HepG2 (cell line): ENCODE results near the gene PBX1. TPM values are rescaled to one million over a fixed set of nuclear protein-coding genes. Genes with fewer than 3 reads are reported as not detected.

Source experiments
- ATAC-seq: fragments of 200-7000 bp; cut with Tn5 transposase; 3 replicates; pipeline ENCODE4 v1.9.1; 2020; ENCODE audit warnings: mild to moderate bottlenecking, moderate library complexity
- BruUV-seq: library from RNA; stranded (reverse); fragments of 400-500 nt; replicated peaks from 2 replicates; lab custom pipeline; 2021; lab: Mats Ljungman, UMichigan
- CTCF ChIA-PET: fragments of 300-600 bp; formaldehyde crosslinking; extraction: SDS; loops from one replicate; lab custom pipeline; 2021; ENCODE audit warnings: low total read pairs, inconsistent platforms, low intra/inter-chr PET ratio; lab: Yijun Ruan, JAX
- POLR2A ChIA-PET: fragments of 350-600 bp; sonication (Branson Sonifier 250); formaldehyde crosslinking; loops from one replicate; lab custom pipeline; 2020; ENCODE audit warnings: antibody characterized with exemption, inconsistent platforms; lab: Yijun Ruan, JAX
- DNase-seq: peaks from one replicate; pipeline ENCODE4 v3.0.0-alpha.2; 2015; ENCODE audit warnings: low spot score
- FAIRE-seq: peaks from 3 replicates; lab custom pipeline; 2011; peaks lifted over from hg19 to GRCh38; lab: Jason Lieb, UNC
- H2AFZ ChIP-seq: one replicate; pipeline ENCODE4 v1.6.1; 2011; ENCODE audit warnings: low read length, inconsistent platforms
- H3K27ac ChIP-seq: fragments of 300-600 bp; 3 replicates; pipeline ENCODE4 v1.8.0; 2011; ENCODE audit warnings: mixed run types, mild to moderate bottlenecking, mixed read lengths, low read length, inconsistent platforms; ENCODE audit not compliant: insufficient read depth; ENCODE audit errors: extremely low read length
- H3K27me3 ChIP-seq, 2 experiments: fragments of 200-600 bp in 1 of 2; 2 replicates in 1 of 2; 3 replicates in 1 of 2; pipeline versions ENCODE4 v1.6.0 to v1.8.0; 2011; ENCODE audit warnings: low read length in 2 of 2, mild to moderate bottlenecking in 2 of 2, moderate library complexity in 2 of 2, inconsistent platforms in 1 of 2; ENCODE audit not compliant: insufficient read depth in 2 of 2, control insufficient read depth in 1 of 2
- H3K36me3 ChIP-seq, 2 experiments: fragments of 200-600 bp in 1 of 2; replicated peaks in 1 of 2; 2 replicates in 1 of 2; 3 replicates in 1 of 2; pipeline versions ENCODE4 v1.5.1 to v1.8.0; 2011; ENCODE audit warnings: low read length in 2 of 2, inconsistent platforms in 1 of 2; ENCODE audit not compliant: insufficient read depth in 2 of 2, control insufficient read depth in 1 of 2
- H3K4me1 ChIP-seq: 2 replicates; pipeline ENCODE4 v1.5.1; 2012; ENCODE audit warnings: low read length, inconsistent platforms; ENCODE audit not compliant: insufficient read depth
- H3K4me2 ChIP-seq: 2 replicates; pipeline ENCODE4 v1.6.0; 2011; ENCODE audit warnings: low read depth, low read length, inconsistent platforms
- H3K4me3 ChIP-seq, 3 experiments: fragments of 200-600 bp in 1 of 3; sonication (generic), shearing (Covaris generic) in 1 of 3; replicated peaks in 1 of 3; 2 replicates each; pipeline ENCODE4 v1.5.1; 2011 to 2016; ENCODE audit warnings: low read length in 3 of 3, inconsistent platforms in 2 of 3, low read depth in 2 of 3, mild to moderate bottlenecking in 2 of 3, control low read depth in 1 of 3, mixed read lengths in 1 of 3; ENCODE audit not compliant: insufficient read depth in 1 of 3
- H3K79me2 ChIP-seq: one replicate; pipeline ENCODE4 v1.6.1; 2011; ENCODE audit warnings: low read length, inconsistent platforms; ENCODE audit not compliant: insufficient read depth
- H3K9ac ChIP-seq: 2 replicates; pipeline ENCODE4 v1.6.0; 2011; ENCODE audit warnings: mild to moderate bottlenecking, low read depth, low read length, inconsistent platforms; ENCODE audit not compliant: insufficient read depth
- H3K9me3 ChIP-seq: 2 replicates; pipeline ENCODE4 v1.5.1; 2012; ENCODE audit warnings: mild to moderate bottlenecking, low read length
- H4K20me1 ChIP-seq: 2 replicates; pipeline ENCODE4 v1.6.0; 2011; ENCODE audit warnings: inconsistent platforms, mild to moderate bottlenecking, low read length, moderate library complexity; ENCODE audit not compliant: insufficient read depth
- IKZF4 ChIP-seq: sonication (generic); formaldehyde crosslinking; IDR thresholded peaks from 2 replicates; pipeline ENCODE4 v1.5.1; 2020; ENCODE audit warnings: borderline replicate concordance, mild to moderate bottlenecking, low read depth, missing genetic modification reagents; ENCODE audit errors: not compliant biosample characterization
- REL ChIP-seq: sonication (generic); formaldehyde crosslinking; conservative IDR thresholded peaks from 2 replicates; pipeline ENCODE4 v1.8.0; 2022; ENCODE audit warnings: mild to moderate bottlenecking, missing genetic modification reagents, moderate library complexity
- SRF ChIP-seq: IDR thresholded peaks from 2 replicates; pipeline ENCODE4 v1.6.1; 2011; ENCODE audit warnings: mild to moderate bottlenecking, low read depth, low read length, moderate library complexity
- ZNF607 ChIP-seq: sonication (generic); formaldehyde crosslinking; IDR thresholded peaks from 2 replicates; pipeline ENCODE4 v1.5.1; 2020; ENCODE audit warnings: missing genetic modification reagents, mild to moderate bottlenecking, borderline replicate concordance
- WGBS: methylation state at CpG from one replicate; pipeline ENCODE4 v1.1.6; 2017; ENCODE audit warnings: low lambda C conversion rate; 5-methylcytosine and 5-hydroxymethylcytosine counted together
- in situ Hi-C: cut with HindIII; loops from 2 replicates; pipeline ENCODE4 v1.10.0; 2017; ENCODE audit warnings: low pct_unique_long_range_greater_than_20kb; ENCODE audit not compliant: extremely low pct_ligation_motif_present
- intact Hi-C: fragments of 100-400 bp; cut with micrococcal nuclease; formaldehyde crosslinking; loops from one replicate; pipeline ENCODE4 v1.10.0; 2022; ENCODE audit not compliant: unreplicated experiment
- polyA plus RNA-seq, 8 experiments: library from polyadenylated mRNA; depleted of rRNA in 3 of 8; stranded (reverse) in 7 of 8; unstranded in 1 of 8; fragments of >200 nt; fragmentation: Illumina TruSeq in 4 of 8; extraction: Trizol in 4 of 8; gene quantifications; 2 replicates each; pipeline versions ENCODE4 v1.2.1 to v1.2.3, GENCODE V29; 2011 to 2016; ENCODE audit warnings: low read depth in 4 of 8, missing spikeins in 1 of 8, mixed read lengths in 1 of 8; ENCODE audit not compliant: insufficient read depth in 1 of 8
- total RNA-seq, 5 experiments: library from RNA; depleted of rRNA; stranded (reverse); fragments of >200 nt; fragmentation: Illumina TruSeq; extraction: Trizol; gene quantifications; 2 replicates each; pipeline ENCODE4 v1.2.3, GENCODE V29; 2016; ENCODE audit warnings: low read depth in 1 of 5
- TF ChIP-seq, protein P1 (sequence below), 2 experiments: IDR thresholded peaks; 2 replicates each; pipeline ENCODE4 v1.6.1; 2011 to 2012; ENCODE audit warnings: low read length in 2 of 2, borderline replicate concordance in 1 of 2, low read depth in 1 of 2, mild to moderate bottlenecking in 1 of 2, moderate library complexity in 1 of 2
- TF ChIP-seq, protein P2 (sequence below): sonication (generic); formaldehyde crosslinking; IDR thresholded peaks from 2 replicates; pipeline ENCODE4 v1.5.0; 2020; ENCODE audit warnings: mild to moderate bottlenecking, missing genetic modification reagents, borderline replicate concordance
- TF ChIP-seq, protein P3 (sequence below): sonication (generic); formaldehyde crosslinking; IDR thresholded peaks from 2 replicates; pipeline ENCODE4 v1.4.0; 2020; ENCODE audit warnings: missing genetic modification reagents
- TF ChIP-seq, protein P4 (sequence below): sonication (generic); formaldehyde crosslinking; IDR thresholded peaks from 2 replicates; pipeline ENCODE4 v1.4.0; 2020; ENCODE audit warnings: missing genetic modification reagents; ENCODE audit errors: not compliant biosample characterization
- TF ChIP-seq, protein P5 (sequence below): fragments of 450-650 bp; IDR thresholded peaks from 2 replicates; pipeline ENCODE4 v1.6.1; 2017

PBX1 gene
- total and polyA plus RNA-seq, 2 of the 13 experiments (the other 11 are each of a cell fraction or from before 2014, with no cell fraction given), result 0.24 TPM; not detected in 1

DNA sequence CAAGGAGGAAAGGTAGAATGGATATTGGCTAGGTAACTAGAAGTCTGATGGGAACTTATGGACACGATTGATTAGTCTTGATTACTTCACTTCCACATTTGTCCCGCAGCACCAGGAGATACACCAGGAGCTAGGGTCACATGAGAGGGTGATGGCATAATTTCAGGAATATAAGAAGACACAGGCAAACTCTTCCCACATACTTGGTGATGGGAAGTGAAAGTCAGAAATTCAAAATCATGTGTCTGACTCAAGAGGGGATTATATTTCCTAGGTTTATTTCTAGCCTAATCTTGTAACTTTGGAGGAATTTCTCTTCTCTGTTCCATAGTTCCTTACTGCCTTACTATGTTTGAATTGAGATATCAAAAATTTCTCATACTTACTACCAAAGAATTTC, 185.0 kb downstream of the PBX1 start:
- TF ChIP-seq SRF (no peak), REL (CRISPR knock-in tag) (no peak), ZNF607 (CRISPR knock-in tag) (no peak), IKZF4 (CRISPR knock-in tag) (no peak)
- TF ChIP-seq, protein P1, sequence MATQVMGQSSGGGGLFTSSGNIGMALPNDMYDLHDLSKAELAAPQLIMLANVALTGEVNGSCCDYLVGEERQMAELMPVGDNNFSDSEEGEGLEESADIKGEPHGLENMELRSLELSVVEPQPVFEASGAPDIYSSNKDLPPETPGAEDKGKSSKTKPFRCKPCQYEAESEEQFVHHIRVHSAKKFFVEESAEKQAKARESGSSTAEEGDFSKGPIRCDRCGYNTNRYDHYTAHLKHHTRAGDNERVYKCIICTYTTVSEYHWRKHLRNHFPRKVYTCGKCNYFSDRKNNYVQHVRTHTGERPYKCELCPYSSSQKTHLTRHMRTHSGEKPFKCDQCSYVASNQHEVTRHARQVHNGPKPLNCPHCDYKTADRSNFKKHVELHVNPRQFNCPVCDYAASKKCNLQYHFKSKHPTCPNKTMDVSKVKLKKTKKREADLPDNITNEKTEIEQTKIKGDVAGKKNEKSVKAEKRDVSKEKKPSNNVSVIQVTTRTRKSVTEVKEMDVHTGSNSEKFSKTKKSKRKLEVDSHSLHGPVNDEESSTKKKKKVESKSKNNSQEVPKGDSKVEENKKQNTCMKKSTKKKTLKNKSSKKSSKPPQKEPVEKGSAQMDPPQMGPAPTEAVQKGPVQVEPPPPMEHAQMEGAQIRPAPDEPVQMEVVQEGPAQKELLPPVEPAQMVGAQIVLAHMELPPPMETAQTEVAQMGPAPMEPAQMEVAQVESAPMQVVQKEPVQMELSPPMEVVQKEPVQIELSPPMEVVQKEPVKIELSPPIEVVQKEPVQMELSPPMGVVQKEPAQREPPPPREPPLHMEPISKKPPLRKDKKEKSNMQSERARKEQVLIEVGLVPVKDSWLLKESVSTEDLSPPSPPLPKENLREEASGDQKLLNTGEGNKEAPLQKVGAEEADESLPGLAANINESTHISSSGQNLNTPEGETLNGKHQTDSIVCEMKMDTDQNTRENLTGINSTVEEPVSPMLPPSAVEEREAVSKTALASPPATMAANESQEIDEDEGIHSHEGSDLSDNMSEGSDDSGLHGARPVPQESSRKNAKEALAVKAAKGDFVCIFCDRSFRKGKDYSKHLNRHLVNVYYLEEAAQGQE (IDR thresholded peaks at IDR 0.05; ENCODE audit: borderline replicate concordance in 1 of 2, low read depth in 1 of 2, low read length in 2 of 2), result no peak
- TF ChIP-seq, protein P2, sequence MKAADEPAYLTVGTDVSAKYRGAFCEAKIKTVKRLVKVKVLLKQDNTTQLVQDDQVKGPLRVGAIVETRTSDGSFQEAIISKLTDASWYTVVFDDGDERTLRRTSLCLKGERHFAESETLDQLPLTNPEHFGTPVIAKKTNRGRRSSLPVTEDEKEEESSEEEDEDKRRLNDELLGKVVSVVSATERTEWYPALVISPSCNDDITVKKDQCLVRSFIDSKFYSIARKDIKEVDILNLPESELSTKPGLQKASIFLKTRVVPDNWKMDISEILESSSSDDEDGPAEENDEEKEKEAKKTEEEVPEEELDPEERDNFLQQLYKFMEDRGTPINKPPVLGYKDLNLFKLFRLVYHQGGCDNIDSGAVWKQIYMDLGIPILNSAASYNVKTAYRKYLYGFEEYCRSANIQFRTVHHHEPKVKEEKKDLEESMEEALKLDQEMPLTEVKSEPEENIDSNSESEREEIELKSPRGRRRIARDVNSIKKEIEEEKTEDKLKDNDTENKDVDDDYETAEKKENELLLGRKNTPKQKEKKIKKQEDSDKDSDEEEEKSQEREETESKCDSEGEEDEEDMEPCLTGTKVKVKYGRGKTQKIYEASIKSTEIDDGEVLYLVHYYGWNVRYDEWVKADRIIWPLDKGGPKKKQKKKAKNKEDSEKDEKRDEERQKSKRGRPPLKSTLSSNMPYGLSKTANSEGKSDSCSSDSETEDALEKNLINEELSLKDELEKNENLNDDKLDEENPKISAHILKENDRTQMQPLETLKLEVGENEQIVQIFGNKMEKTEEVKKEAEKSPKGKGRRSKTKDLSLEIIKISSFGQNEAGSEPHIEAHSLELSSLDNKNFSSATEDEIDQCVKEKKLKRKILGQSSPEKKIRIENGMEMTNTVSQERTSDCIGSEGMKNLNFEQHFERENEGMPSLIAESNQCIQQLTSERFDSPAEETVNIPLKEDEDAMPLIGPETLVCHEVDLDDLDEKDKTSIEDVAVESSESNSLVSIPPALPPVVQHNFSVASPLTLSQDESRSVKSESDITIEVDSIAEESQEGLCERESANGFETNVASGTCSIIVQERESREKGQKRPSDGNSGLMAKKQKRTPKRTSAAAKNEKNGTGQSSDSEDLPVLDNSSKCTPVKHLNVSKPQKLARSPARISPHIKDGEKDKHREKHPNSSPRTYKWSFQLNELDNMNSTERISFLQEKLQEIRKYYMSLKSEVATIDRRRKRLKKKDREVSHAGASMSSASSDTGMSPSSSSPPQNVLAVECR (CRISPR knock-in tag), result no peak
- TF ChIP-seq, protein P3, sequence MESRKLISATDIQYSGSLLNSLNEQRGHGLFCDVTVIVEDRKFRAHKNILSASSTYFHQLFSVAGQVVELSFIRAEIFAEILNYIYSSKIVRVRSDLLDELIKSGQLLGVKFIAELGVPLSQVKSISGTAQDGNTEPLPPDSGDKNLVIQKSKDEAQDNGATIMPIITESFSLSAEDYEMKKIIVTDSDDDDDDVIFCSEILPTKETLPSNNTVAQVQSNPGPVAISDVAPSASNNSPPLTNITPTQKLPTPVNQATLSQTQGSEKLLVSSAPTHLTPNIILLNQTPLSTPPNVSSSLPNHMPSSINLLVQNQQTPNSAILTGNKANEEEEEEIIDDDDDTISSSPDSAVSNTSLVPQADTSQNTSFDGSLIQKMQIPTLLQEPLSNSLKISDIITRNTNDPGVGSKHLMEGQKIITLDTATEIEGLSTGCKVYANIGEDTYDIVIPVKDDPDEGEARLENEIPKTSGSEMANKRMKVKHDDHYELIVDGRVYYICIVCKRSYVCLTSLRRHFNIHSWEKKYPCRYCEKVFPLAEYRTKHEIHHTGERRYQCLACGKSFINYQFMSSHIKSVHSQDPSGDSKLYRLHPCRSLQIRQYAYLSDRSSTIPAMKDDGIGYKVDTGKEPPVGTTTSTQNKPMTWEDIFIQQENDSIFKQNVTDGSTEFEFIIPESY (CRISPR knock-in tag), result no peak
- TF ChIP-seq, protein P4, sequence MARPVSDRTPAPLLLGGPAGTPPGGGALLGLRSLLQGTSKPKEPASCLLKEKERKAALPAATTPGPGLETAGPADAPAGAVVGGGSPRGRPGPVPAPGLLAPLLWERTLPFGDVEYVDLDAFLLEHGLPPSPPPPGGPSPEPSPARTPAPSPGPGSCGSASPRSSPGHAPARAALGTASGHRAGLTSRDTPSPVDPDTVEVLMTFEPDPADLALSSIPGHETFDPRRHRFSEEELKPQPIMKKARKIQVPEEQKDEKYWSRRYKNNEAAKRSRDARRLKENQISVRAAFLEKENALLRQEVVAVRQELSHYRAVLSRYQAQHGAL (CRISPR knock-in tag), result no peak
- TF ChIP-seq, protein P5, sequence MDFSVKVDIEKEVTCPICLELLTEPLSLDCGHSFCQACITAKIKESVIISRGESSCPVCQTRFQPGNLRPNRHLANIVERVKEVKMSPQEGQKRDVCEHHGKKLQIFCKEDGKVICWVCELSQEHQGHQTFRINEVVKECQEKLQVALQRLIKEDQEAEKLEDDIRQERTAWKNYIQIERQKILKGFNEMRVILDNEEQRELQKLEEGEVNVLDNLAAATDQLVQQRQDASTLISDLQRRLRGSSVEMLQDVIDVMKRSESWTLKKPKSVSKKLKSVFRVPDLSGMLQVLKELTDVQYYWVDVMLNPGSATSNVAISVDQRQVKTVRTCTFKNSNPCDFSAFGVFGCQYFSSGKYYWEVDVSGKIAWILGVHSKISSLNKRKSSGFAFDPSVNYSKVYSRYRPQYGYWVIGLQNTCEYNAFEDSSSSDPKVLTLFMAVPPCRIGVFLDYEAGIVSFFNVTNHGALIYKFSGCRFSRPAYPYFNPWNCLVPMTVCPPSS, result no peak
- H4K20me1 ChIP-seq, result no peaks in the 10 kb centered on the region
- no peak overlapping the region for H2AFZ ChIP-seq
- no TSS peak for BruUV-seq
- H3K4me1 ChIP-seq, result no peaks in the 10 kb centered on the region
- DNase-seq (no peak), ATAC-seq (no peak), FAIRE-seq (no peak)
- no peaks in the 10 kb centered on the region for H3K9me3 ChIP-seq
- ChIA-PET POLR2A (no interaction called here), CTCF (no interaction called here)
- 40% methylated on average over 2 of the region's 2 CpGs for WGBS
- no peak overlapping the region for H3K4me2 ChIP-seq
- in situ Hi-C loops, result no loop called here
- no peaks in the 10 kb centered on the region for H3K27me3 ChIP-seq
- no peak overlapping the region for H3K4me3 ChIP-seq
- no peak overlapping the region for H3K27ac ChIP-seq
- no peak overlapping the region for H3K9ac ChIP-seq
- intact Hi-C loops, result no loop called here
- H3K79me2 ChIP-seq, result no peaks in the 10 kb centered on the region
- H3K36me3 ChIP-seq, result no peaks in the 10 kb centered on the region
